ENCODE measurements around the gene TRIM46. TPM values are rescaled to one million over a fixed set of nuclear protein-coding genes. Genes with fewer than 3 reads are reported as not detected.

Gene TRIM46
- total RNA-seq, 1 experiment from 2014 or later, result 18.4 TPM

DNA sequence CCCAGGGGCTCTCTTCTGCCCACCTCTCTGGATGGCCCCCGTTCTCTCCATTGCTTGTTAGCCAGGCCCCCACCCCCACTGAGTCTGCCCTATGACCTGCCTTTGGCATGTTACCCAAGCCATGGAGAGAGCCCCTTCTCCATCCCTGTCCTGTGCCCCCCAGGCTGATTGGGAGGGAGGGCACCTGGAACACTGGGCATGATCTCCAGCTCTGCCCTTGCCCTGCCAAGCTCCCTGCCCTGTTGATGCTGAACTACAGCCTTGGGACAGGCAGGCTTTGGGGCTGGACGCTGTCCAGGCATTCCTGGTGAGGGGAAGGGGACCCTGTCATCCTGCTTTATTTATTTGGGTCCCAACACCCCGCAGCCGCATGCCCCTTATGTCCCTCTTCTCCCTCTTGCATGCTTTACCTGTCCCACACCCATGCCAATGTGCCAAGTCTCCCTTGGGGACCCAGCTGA, 10.7 kb downstream of the TRIM46 start:
- Histone ChIP-seq H3K4me1 (ENCODE audit: insufficient read depth, low read length) (peaks cover 3% of the 10 kb centered on the region), H3K23me2 (ENCODE audit: insufficient read length, low read depth, low read length, poor library complexity, severe bottlenecking) (no peaks in the 10 kb centered on the region), H2BK15ac (ENCODE audit: low read depth, low read length) (no peak overlapping the region), H4K8ac (replicated peaks; ENCODE audit: insufficient read length, low read depth, low read length) (no peak overlapping the region), H3K9ac (ENCODE audit: extremely low read depth, insufficient read length, low read length) (no peak overlapping the region), H2BK12ac (ENCODE audit: insufficient read length, low read depth, low read length) (no peak overlapping the region), H3K18ac (ENCODE audit: insufficient read length, low read depth, low read length) (no peak overlapping the region), H4K91ac (ENCODE audit: insufficient read length, low read depth, low read length) (no peak overlapping the region), H3K4me2 (ENCODE audit: insufficient read depth, insufficient read length, low read length) (no peak overlapping the region), H4K5ac (ENCODE audit: insufficient read length, low read depth, low read length) (no peak overlapping the region), H2BK20ac (ENCODE audit: low read depth, low read length, poor library complexity, severe bottlenecking) (no peak overlapping the region), H3T11ph (ENCODE audit: low read length) (no peak overlapping the region), H3K56ac (ENCODE audit: insufficient read length, low read depth, low read length) (no peak overlapping the region), H3K9me3 (ENCODE audit: control insufficient read depth, low read depth, low read length) (no peaks in the 10 kb centered on the region), H2BK120ac (ENCODE audit: low read depth, low read length, poor library complexity, severe bottlenecking) (no peak overlapping the region), H3K27ac (ENCODE audit: insufficient read length, low read depth, low read length) (no peak overlapping the region), H4K20me1 (ENCODE audit: control insufficient read depth, insufficient read depth, insufficient read length) (no peaks in the 10 kb centered on the region), H3K27me3 (ENCODE audit: insufficient read depth, low read length) (no peaks in the 10 kb centered on the region), H2AFZ (ENCODE audit: low read length) (no peak overlapping the region), H2AK5ac (ENCODE audit: insufficient read length, low read length) (no peak overlapping the region), H3K79me2 (ENCODE audit: insufficient read depth, low read length) (no peaks in the 10 kb centered on the region), H3K4ac (ENCODE audit: low read depth, low read length) (no peak overlapping the region), H3K14ac (ENCODE audit: insufficient read depth, low read length) (no peak overlapping the region), H2BK5ac (ENCODE audit: insufficient read length, low read length) (no peak overlapping the region), H3K79me1 (ENCODE audit: insufficient read depth, low read depth, low read length, poor library complexity, severe bottlenecking) (no peaks in the 10 kb centered on the region), H3K23ac (ENCODE audit: insufficient read length, low read depth, low read length) (no peak overlapping the region)
- TF ChIP-seq, protein P1, sequence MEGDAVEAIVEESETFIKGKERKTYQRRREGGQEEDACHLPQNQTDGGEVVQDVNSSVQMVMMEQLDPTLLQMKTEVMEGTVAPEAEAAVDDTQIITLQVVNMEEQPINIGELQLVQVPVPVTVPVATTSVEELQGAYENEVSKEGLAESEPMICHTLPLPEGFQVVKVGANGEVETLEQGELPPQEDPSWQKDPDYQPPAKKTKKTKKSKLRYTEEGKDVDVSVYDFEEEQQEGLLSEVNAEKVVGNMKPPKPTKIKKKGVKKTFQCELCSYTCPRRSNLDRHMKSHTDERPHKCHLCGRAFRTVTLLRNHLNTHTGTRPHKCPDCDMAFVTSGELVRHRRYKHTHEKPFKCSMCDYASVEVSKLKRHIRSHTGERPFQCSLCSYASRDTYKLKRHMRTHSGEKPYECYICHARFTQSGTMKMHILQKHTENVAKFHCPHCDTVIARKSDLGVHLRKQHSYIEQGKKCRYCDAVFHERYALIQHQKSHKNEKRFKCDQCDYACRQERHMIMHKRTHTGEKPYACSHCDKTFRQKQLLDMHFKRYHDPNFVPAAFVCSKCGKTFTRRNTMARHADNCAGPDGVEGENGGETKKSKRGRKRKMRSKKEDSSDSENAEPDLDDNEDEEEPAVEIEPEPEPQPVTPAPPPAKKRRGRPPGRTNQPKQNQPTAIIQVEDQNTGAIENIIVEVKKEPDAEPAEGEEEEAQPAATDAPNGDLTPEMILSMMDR (conservative IDR thresholded peaks at IDR 0.05), result no peak
- Mint-ChIP-seq H3K36me3 (ENCODE audit: insufficient read depth in 1 of 3, low read depth in 3 of 3) (peaks cover 19 to 41% (median 37%) of the 10 kb centered on the region in 3 experiments; a peak in 6 of 7 replicates), H3K9me3 (peaks cover 0 to 2% of the 10 kb centered on the region in 2 experiments; a peak in 1 of 5 replicates), H3K4me3 (no peak overlapping the region), H3K4me1 (peaks cover 17 to 31% of the 10 kb centered on the region in 2 experiments), H3K27ac (no peak overlapping the region; a peak in 2 of 7 replicates), H3K27me3 (ENCODE audit: low read depth) (peaks cover 1% of the 10 kb centered on the region; the same call in 1 of the 2 replicates)
- no CpG with 5 or more reads among the region's 4 CpGs for WGBS (ENCODE audit: extremely low coverage, insufficient read length, low lambda C conversion rate)
- DNase-seq, result no peak

All from H9 (cell line).